Astrocyte (in vitro differentiated cells and primary cell): ENCODE data around the gene SMC1A. TPM values are rescaled to one million over a fixed set of nuclear protein-coding genes. Genes with fewer than 3 reads are reported as not detected.

Source experiments
- DNase-seq: peaks from one replicate; pipeline ENCODE4 v3.0.0-alpha.2; 2010; ENCODE audit warnings: low read depth
- FAIRE-seq: peaks from 2 replicates; lab custom pipeline; 2011; peaks lifted over from hg19 to GRCh38; lab: Jason Lieb, UNC
- H2AFZ ChIP-seq: 2 replicates; pipeline ENCODE4 v1.6.0; 2012; ENCODE audit warnings: low read depth, low read length, inconsistent platforms
- H3K27ac ChIP-seq: 2 replicates; pipeline ENCODE4 v1.5.1; 2011; ENCODE audit warnings: low read depth, low read length, inconsistent platforms
- H3K27me3 ChIP-seq: 2 replicates; pipeline ENCODE4 v1.6.0; 2011; ENCODE audit warnings: low read length, inconsistent platforms; ENCODE audit not compliant: insufficient read depth
- H3K36me3 ChIP-seq: 2 replicates; pipeline ENCODE4 v1.5.1; 2011; ENCODE audit warnings: low read length, inconsistent platforms; ENCODE audit not compliant: insufficient read depth
- H3K4me1 ChIP-seq: 2 replicates; pipeline ENCODE4 v1.5.1; 2011; ENCODE audit warnings: low read length, inconsistent platforms; ENCODE audit not compliant: insufficient read depth
- H3K4me2 ChIP-seq: 2 replicates; pipeline ENCODE4 v1.6.0; 2012; ENCODE audit warnings: low read length, inconsistent platforms
- H3K4me3 ChIP-seq: 2 replicates; pipeline ENCODE4 v1.5.1; 2011; ENCODE audit warnings: low read depth, mild to moderate bottlenecking, low read length, inconsistent platforms; ENCODE audit not compliant: insufficient read depth
- H3K79me2 ChIP-seq: 2 replicates; pipeline ENCODE4 v1.6.0; 2012; ENCODE audit warnings: mild to moderate bottlenecking, low read length, inconsistent platforms; ENCODE audit not compliant: insufficient read depth
- H3K9ac ChIP-seq: 2 replicates; pipeline ENCODE4 v1.6.0; 2012; ENCODE audit warnings: mild to moderate bottlenecking, low read length, inconsistent platforms
- H3K9me3 ChIP-seq: 2 replicates; pipeline ENCODE4 v1.5.1; 2012; ENCODE audit warnings: low read depth, mild to moderate bottlenecking, low read length, inconsistent platforms; ENCODE audit not compliant: insufficient read depth
- H4K20me1 ChIP-seq: 2 replicates; pipeline ENCODE4 v1.6.0; 2012; ENCODE audit warnings: low read length, inconsistent platforms; ENCODE audit not compliant: insufficient read depth
- H3K27ac Mint-ChIP-seq: one replicate; pipeline ENCODE4 v1.8.0; 2021; ENCODE audit warnings: mild to moderate bottlenecking, mixed read lengths; ENCODE audit not compliant: unreplicated experiment
- H3K27me3 Mint-ChIP-seq: one replicate; pipeline ENCODE4 v1.8.0; 2021; ENCODE audit warnings: low read depth, mixed read lengths; ENCODE audit not compliant: unreplicated experiment
- H3K36me3 Mint-ChIP-seq: one replicate; pipeline ENCODE4 v1.8.0; 2021; ENCODE audit warnings: low read depth, mixed read lengths; ENCODE audit not compliant: unreplicated experiment
- H3K4me1 Mint-ChIP-seq: one replicate; pipeline ENCODE4 v1.8.0; 2021; ENCODE audit warnings: low read depth, mixed read lengths; ENCODE audit not compliant: unreplicated experiment
- H3K4me3 Mint-ChIP-seq: one replicate; pipeline ENCODE4 v1.8.0; 2021; ENCODE audit warnings: mild to moderate bottlenecking, moderate library complexity, mixed read lengths; ENCODE audit not compliant: unreplicated experiment
- H3K9me3 Mint-ChIP-seq: one replicate; pipeline ENCODE4 v1.8.0; 2021; ENCODE audit warnings: mild to moderate bottlenecking, mixed read lengths; ENCODE audit not compliant: unreplicated experiment
- EZH2 ChIP-seq: IDR thresholded peaks from 2 replicates; pipeline ENCODE4 v1.6.1; 2012; ENCODE audit warnings: mild to moderate bottlenecking, low read length, inconsistent platforms; ENCODE audit not compliant: insufficient read depth
- microRNA-seq: library from miRNA; unstranded; fragments of <30 nt; microRNA quantifications from one replicate; pipeline ENCODE4 v1.2.0, GENCODE V29; 2020
- total RNA-seq: library from RNA; stranded (reverse); gene quantifications from 2 replicates; pipeline ENCODE4 v1.2.1, GENCODE V29; 2021
- TF ChIP-seq, protein P1 (sequence below): IDR thresholded peaks from 2 replicates; pipeline ENCODE4 v1.5.1; 2011; ENCODE audit warnings: low read depth, mild to moderate bottlenecking, inconsistent platforms, low read length, moderate library complexity; ENCODE audit not compliant: insufficient read depth

SMC1A gene
- total RNA-seq, 1 donor from 2014 or later = 31.9 TPM

DNA sequence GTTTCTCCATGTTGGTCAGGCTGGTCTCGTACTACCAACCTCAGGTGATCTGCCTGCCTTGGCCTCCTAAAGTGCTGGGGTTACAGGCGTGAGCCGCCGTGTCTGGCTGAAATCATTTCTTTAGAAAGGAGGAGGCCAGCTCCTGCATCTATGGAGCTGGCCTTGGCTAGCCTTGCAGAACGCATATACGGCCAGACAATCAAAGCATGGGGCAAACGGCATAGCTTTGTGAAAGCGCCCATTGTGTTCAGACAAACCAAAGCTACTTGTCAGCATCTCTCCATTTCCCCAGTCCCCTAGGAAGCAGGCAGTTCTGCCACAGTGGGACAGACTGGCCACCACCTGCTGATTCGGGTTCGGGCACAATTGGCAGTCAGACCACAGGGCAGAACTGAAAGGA, 92.1 kb downstream of the SMC1A start:
- Histone ChIP-seq H4K20me1 (no peaks in the 10 kb centered on the region), H3K27me3 (peaks cover 25% of the 10 kb centered on the region), H3K36me3 (no peaks in the 10 kb centered on the region), H3K4me3 (no peak overlapping the region), H2AFZ (no peak overlapping the region), H3K4me2 (no peak overlapping the region), H3K9me3 (no peaks in the 10 kb centered on the region), H3K4me1 (no peaks in the 10 kb centered on the region), H3K79me2 (no peaks in the 10 kb centered on the region), H3K27ac (no peak overlapping the region), H3K9ac (no peak overlapping the region)
- H3K9me3 Mint-ChIP-seq = peaks cover 1% of the 10 kb centered on the region
- DNase-seq (no peak), FAIRE-seq (no peak)
- H3K36me3 Mint-ChIP-seq = no peaks in the 10 kb centered on the region
- H3K4me3 Mint-ChIP-seq = no peak overlapping the region
- no peaks in the 10 kb centered on the region for H3K4me1 Mint-ChIP-seq
- TF ChIP-seq, protein P1, sequence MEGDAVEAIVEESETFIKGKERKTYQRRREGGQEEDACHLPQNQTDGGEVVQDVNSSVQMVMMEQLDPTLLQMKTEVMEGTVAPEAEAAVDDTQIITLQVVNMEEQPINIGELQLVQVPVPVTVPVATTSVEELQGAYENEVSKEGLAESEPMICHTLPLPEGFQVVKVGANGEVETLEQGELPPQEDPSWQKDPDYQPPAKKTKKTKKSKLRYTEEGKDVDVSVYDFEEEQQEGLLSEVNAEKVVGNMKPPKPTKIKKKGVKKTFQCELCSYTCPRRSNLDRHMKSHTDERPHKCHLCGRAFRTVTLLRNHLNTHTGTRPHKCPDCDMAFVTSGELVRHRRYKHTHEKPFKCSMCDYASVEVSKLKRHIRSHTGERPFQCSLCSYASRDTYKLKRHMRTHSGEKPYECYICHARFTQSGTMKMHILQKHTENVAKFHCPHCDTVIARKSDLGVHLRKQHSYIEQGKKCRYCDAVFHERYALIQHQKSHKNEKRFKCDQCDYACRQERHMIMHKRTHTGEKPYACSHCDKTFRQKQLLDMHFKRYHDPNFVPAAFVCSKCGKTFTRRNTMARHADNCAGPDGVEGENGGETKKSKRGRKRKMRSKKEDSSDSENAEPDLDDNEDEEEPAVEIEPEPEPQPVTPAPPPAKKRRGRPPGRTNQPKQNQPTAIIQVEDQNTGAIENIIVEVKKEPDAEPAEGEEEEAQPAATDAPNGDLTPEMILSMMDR = no peak
- no peak for TF ChIP-seq EZH2
- H3K27ac Mint-ChIP-seq = no peak overlapping the region
- peaks cover 45% of the 10 kb centered on the region for H3K27me3 Mint-ChIP-seq

- no peak overlapping the region for H3K4me3 ChIP-seq
- H3K27ac ChIP-seq = no peak overlapping the region
- no peak for TF ChIP-seq EZH2
- TF ChIP-seq, protein P1 = no peak
- no peaks in the 10 kb centered on the region for H3K9me3 Mint-ChIP-seq
- no peak overlapping the region for H3K27ac Mint-ChIP-seq
- peaks cover 3% of the 10 kb centered on the region for H3K4me1 ChIP-seq
- H3K9ac ChIP-seq = no peak overlapping the region
- FAIRE-seq (no peak), DNase-seq (no peak)
- H3K9me3 ChIP-seq = no peaks in the 10 kb centered on the region
- no peak overlapping the region for H3K4me2 ChIP-seq
- peaks cover 2% of the 10 kb centered on the region for H3K4me1 Mint-ChIP-seq
- no peak overlapping the region for H3K4me3 Mint-ChIP-seq
- no peaks in the 10 kb centered on the region for H3K36me3 ChIP-seq
- H2AFZ ChIP-seq = no peak overlapping the region
- no peaks in the 10 kb centered on the region for H3K36me3 Mint-ChIP-seq
- peaks cover 34% of the 10 kb centered on the region for H3K27me3 ChIP-seq
- no peaks in the 10 kb centered on the region for H3K79me2 ChIP-seq
- peaks cover 46% of the 10 kb centered on the region for H3K27me3 Mint-ChIP-seq
- H4K20me1 ChIP-seq = no peaks in the 10 kb centered on the region
Observed at GRCh38 chrX:53324803-53325202, 97.7 kb downstream of the SMC1A start.

Small RNAs within 50 kb of the gene (microRNA-seq; reads per million reads assigned to microRNA genes)
- gene MIR6857 = not detected

Other genes with a start within 250 kb of the SMC1A start
- gene KDM5C, start 197.4 kb downstream of the SMC1A start, total RNA-seq = 79.5 and 84.5 TPM in 2 replicates
- gene IQSEC2, start 141.1 kb downstream of the SMC1A start, total RNA-seq = 8.2 and 9.2 TPM in 2 replicates
- gene RIBC1, start 219 bp upstream of the SMC1A start, total RNA-seq = 0.34 and 0.46 TPM in 2 replicates
- 87.4 and 96.8 TPM in 2 replicates for gene HSD17B10, start 11.7 kb upstream of the SMC1A start, total RNA-seq